Gastrocnemius medialis (tissue), 4 donors: Measurements from ENCODE around the gene SIK3.

Experiments
- CTCF ChIP-seq, 5 experiments: fragments of 450-650 bp in 3 of 5; fragments of 200-600 bp in 2 of 5; sonication (generic) in 2 of 5; IDR thresholded peaks in 4 of 5; conservative IDR thresholded peaks in 1 of 5; 1 replicate in 4 of 5; 2 replicates in 1 of 5; pipeline ENCODE4 v1.5.1; 2016 to 2019; ENCODE audit warnings: antibody characterized with exemption in 5 of 5, mild to moderate bottlenecking in 3 of 5, moderate library complexity in 3 of 5
- POLR2A ChIP-seq, 2 donors: fragments of 450-650 bp; IDR thresholded peaks; one replicate each; pipeline ENCODE4 v1.6.1; 2017; ENCODE audit warnings: antibody characterized with exemption in 2 of 2, mild to moderate bottlenecking in 2 of 2, moderate library complexity in 2 of 2

- TF ChIP-seq CTCF (IDR thresholded peaks at IDR 0.05 in 4 of 5, conservative IDR thresholded peaks at IDR 0.05 in 1 of 5) (no peak), POLR2A (IDR thresholded peaks at IDR 0.05) (no peak)
Observed at GRCh38 chr11:116797816-116798215, 300.4 kb downstream of the SIK3 start.
